Stimulated activated CD8-positive, alpha-beta memory T cell treated with anti-CD3 and anti-CD28 coated beads, Interleukin-2, amount 100 ng/mL, for 48 hours (primary cell): ENCODE measurements around the gene NLRP12.
"Not testable (repeated sequence)": the region's sequence is repeated elsewhere in the genome, so short reads cannot be mapped to it uniquely, and the experiment has no call there.

ENCODE experiments used
- DNase-seq, 2 donors: peaks; one replicate each; pipeline ENCODE4 v3.0.0-alpha.2; 2020; ENCODE audit warnings: low read depth in 2 of 2

NLRP12 gene, protein sequence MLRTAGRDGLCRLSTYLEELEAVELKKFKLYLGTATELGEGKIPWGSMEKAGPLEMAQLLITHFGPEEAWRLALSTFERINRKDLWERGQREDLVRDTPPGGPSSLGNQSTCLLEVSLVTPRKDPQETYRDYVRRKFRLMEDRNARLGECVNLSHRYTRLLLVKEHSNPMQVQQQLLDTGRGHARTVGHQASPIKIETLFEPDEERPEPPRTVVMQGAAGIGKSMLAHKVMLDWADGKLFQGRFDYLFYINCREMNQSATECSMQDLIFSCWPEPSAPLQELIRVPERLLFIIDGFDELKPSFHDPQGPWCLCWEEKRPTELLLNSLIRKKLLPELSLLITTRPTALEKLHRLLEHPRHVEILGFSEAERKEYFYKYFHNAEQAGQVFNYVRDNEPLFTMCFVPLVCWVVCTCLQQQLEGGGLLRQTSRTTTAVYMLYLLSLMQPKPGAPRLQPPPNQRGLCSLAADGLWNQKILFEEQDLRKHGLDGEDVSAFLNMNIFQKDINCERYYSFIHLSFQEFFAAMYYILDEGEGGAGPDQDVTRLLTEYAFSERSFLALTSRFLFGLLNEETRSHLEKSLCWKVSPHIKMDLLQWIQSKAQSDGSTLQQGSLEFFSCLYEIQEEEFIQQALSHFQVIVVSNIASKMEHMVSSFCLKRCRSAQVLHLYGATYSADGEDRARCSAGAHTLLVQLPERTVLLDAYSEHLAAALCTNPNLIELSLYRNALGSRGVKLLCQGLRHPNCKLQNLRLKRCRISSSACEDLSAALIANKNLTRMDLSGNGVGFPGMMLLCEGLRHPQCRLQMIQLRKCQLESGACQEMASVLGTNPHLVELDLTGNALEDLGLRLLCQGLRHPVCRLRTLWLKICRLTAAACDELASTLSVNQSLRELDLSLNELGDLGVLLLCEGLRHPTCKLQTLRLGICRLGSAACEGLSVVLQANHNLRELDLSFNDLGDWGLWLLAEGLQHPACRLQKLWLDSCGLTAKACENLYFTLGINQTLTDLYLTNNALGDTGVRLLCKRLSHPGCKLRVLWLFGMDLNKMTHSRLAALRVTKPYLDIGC

DNA sequence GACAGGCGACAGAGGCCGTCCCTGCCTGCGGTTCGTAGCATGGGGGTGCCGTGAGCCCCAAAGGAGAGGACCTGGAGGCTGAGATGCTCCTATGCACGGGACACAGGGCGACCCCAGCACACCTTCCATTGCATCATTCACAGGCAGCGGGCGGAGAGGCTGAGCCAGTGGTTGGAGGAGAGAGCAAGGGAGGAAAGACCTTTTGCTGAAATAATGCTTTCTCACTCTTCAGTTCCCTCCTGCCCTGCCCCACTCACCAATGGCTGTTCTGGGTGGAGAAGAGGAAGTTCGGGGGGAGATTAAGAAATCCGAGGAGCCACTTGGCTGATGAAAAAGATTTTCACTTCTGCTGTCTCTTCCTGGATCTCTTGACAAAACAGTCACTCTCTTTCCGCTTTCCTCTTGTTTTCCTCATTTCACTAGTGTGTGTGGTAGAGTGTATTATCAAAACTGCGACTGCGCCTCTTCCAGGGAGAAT lies at the start of gene NLRP12:
Gene NLRP12, minus strand, starts transcription at position 181 of the 478 bp plus-strand sequence. Its CDS starts 140 bp downstream, at position 41.
- DNase-seq: no peak

DNA sequence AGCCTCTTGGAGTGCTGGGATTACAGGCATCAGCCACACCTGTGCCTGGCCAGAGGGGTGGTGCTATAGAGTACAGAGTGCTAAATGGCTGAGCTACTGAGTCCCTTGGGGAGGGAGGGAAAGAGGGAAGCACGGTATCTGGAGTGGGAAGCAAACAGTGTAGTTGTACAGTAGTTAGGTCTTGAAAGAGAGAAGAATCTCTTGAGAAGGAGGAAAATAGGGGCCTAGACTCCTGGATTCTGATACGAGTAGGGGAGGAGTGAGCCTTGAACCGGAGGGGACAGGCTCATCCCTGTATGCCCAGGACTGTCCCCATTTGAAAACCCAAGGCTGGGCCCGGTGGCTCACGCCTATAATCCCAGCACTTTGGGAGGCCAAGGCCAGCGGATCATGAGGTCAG lies 48.6 kb upstream of the NLRP12 start:
- DNase-seq: no peak

DNA sequence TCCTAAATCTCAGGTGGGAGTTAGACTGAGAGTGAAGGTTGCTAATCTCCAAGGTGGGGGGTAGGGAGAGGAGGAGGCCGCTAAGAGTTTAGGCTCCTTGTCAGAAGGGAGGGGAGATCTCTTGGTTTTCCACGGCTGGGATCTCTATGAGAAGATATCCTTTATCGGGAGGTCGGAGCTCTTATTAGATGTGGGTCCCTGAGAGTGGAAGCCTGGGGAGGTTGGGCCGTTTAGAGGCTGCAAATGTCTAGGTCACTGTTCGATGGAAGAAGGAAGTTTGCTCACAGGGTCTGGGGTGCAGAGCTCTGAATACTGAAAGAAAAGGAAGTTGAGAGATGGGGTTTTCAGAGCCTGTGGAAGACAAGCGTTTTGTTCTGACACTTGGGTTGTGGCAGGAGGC lies 47.3 kb upstream of the NLRP12 start:
- no peak for DNase-seq

DNA sequence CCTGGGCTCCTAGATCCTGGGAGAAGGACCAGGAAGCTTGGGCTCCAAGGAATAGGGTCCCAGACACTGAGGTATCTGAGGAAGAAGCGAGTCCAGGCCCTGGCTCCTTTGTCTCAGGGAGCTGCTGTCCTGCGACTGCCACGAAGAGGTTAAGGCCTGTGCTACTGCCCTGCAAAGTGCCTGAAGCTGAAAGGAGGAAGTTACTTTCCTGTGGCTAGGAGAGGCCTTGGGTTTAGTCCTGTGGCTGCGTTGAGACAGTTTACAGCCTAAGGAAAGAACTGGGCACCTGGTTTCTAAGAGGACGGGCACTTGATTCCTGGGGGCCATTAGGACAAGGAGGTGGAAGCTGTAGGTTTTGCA lies 46.4 kb upstream of the NLRP12 start:
- no peak for DNase-seq

DNA sequence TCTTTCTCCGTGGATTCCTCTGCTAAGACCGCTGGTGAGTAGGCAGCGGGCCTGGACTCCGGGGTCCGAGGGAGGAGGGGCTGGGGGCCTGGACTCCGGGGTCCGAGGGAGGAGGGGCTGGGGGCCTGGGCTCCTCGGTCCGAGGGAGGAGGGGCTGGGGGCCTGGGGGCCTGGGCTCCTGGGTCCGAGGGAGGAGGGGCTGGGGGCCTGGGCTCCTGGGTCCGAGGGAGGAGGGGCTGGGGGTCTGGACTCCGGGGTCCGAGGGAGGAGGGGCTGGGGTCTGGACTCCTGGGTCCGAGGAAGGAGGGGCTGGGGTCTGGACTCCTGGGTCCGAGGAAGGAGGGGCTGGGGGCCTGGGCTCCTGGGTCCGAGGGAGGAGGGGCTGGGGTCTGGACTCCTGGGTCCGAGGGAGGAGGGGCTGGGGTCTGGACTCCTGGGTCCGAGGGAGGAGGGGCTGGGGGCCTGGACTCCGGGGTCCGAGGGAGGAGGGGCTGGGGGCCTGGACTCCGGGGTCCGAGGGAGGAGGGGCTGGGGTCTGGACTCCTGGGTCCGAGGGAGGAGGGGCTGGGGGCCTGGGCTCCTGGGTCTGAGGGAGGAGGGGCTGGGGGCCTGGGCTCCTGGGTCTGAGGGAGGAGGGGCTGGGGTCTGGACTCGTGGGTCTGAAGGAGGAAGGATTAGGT lies 45.8 kb upstream of the NLRP12 start:
- DNase-seq: not testable (repeated sequence)

DNA sequence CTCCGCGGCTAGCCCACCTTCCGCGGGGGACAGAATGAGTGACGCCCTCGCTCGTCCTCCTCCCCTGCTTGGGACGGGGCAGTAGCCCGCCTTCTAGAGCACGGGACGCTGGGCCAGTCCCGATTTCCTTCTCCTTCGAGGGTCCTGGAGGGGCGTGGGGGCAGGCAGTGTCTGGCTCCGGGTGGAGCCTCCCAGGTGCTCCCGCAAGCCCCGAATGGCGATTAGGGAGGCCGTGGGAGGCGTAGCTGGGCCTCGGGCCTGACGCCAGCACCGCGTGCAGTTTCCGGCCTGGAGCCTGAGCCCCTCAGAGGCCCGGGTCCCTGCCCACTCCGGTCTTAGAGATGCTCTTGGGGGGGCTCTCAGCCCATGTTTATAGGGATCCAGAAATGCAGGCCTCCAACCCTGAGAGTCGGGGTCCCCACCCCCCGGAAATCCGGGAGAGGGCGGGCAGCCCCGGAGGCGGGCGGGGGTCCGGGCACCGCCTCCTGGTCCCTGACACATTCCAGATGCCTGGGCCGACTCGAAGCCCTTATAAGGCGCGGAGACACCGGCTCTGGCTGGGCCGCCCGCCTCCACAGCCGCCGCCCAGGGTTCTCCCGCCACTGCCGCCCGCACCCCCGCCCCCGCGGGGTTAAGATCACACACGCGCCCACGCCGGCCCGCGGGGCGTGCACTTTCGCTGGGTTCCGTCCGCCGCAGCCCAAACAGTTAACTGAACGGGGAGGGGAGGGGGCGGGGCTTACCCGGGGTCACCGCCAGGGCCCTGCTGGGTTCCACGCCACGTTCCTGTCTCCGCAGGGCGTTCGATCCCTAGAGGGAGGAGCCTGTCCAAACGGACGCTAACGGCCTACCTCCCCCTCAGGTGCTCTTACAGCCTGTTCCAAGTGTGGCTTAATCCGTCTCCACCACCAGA lies 45.0 kb upstream of the NLRP12 start:
- peak; percentile 81 to 83 for DNase-seq

DNA sequence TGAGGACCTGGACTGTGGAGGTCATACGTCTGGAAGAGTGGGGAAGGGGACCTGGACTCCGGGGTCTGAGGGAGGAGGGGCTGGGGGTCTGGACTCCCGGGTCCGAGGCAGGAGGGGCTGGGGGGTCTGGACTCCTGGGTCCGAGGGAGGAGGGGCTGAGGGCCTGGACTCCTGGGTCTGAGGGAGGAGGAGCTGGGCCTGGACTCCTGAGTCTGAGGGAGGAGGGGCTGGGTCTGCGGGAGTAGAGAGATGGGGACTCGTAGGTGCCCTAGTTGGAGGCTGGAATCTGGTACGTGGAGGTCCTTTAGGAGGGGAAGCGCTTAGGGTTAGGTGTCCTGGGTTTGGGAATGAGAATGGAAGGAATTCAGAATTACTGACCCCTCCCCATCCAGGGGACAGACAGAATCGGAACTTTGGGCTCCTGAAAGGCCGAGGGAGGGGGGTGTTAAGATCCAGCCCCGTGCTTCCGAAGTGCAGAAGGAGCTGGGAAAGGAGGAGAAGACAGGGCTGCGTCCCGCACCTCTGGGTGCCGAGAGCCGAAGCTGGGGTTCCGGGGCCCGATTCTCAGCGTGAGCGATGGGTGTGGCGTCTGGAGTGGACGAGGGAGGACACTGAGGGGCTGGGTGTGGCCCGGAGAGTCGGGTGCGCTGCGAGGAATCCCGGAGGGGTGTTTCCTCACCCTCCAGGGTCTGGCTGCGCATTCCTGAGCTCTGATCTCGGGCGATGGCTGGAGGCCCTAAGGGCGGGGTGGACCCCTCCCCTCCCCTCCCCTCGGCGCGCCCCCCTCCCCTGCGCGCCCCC lies 44.2 kb upstream of the NLRP12 start:
- DNase-seq: no peak

DNA sequence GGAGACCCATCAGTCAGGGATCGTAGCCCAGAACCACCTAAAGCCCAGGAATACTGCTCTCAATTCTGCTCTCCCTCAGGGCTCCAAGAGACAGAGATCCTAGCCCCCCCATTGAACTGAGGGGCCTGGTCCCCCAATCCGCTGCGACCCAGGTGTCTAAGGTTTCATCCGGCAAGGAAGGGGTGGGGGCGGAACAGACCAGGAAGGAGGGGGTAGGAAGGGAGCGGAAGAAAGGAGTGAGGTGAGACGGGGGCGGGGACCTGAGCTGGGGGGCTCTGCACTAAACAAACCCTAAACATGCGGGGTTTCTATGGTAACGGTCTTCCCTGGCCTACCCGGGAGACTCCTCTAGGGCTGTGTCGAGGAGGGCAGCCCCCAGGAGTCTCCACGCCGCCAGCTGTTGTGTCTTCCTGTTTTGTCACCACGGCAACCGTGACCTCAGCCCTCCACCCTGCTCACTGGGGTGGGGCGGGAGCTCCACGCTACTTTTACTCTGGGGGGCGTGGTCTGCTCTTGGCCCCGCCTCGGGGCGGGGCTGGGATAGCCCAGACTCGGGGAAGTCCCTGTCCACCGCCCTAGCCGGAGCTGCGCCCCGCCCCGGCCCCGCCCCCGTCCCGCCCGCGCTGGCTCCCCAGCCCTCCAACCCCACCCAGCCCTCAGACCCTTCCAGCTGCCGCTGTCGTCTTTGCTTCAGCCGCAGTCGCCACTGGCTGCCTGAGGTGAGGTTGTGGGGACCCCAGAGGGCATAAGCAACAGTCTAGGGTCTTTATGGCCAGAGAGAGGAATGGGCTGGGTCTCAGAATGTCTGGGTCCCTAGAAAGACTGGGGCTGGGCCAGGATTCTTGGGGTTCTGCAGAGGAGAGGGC lies 43.3 kb upstream of the NLRP12 start, which contains the start of gene MYADM:
Gene MYADM, plus strand, starts transcription at position 659 of the 866 bp plus-strand sequence. CDS start 5,647 bp downstream, outside the sequence.
- peak; percentile 98 to 99 for DNase-seq

DNA sequence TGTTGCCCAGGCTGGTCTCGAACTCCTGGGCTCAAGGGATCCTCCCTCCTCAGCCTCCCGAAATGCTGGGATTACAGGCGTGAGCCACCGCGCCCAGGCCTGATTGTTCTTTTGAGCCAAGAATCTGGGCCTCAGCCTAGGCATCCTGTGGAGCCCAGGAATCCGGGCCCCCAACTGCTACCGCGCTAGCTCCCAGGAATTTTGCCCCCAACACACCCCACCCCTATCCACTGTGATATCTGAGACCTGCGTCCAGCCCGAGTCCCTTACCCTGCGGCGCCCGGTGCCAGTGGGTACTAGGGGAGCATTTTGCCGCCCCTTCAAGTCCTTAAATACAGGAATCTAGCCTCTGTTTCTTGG lies 42.7 kb upstream of the NLRP12 start:
- no peak for DNase-seq

DNA sequence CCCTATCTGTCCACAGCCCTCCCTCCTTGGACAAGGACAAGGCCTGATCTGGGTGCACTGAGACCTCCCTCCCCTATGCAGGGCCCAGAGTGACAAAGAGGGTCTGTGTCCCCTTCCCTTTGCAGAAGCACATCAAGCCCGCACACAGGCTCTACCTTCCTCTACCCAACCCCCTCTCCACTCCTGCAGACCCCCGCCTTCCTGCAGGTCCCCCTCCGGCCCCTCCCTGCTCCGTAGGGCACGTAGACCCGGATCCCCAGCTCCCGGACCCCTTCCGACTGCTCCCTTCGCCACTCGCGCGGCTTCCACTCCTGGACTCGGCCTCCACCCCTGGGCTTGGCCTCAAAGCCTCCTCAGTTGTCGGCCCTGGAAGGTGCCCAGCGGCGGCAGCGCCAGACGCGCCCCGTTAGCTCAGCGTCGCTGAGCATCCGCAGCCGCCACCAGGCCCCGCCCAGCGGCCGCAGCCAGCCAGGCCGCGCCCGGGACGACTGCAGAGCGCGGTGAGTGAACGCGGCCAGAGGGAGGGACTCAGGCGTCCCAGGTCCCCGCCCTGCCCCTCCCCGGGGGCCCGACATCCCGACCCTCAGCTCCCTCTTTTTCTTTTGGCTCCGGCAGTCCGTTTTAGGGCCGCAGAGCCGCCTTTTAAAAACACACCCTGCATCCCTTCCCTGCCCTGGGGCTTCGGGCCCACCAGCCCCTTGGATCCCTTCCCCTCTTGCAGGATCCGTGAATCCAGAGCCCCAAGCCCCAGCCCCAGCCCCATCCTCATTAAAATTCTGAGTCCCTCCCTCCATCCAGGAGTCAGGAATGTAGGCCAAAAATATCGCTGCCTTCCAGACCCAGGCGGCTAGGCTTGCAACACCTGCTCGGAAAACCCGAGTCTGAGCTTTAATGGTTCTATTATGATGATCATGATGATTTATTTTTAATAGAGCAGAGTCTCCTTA lies 42.1 kb upstream of the NLRP12 start:
- DNase-seq: peak; percentile 49 to 59

DNA sequence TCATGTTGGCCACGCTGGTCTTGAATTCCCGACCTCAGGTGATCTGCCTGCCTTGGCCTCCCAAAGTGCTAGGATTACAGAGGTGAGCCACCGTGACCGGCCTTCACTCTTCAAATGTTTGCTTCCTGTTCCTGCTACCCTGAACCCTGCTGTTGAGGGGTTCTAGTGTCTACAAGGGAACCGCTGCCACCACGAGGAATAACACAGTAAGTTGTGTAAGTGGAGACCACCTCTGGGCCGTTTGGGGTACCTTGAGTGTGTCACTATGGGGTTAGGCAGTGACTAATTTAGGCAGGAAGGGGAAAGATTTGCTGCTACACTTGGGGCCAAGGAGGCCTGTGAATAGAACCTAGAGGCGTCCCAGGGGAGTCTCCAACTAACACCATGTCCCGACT lies 41.4 kb upstream of the NLRP12 start:
- DNase-seq: no peak

DNA sequence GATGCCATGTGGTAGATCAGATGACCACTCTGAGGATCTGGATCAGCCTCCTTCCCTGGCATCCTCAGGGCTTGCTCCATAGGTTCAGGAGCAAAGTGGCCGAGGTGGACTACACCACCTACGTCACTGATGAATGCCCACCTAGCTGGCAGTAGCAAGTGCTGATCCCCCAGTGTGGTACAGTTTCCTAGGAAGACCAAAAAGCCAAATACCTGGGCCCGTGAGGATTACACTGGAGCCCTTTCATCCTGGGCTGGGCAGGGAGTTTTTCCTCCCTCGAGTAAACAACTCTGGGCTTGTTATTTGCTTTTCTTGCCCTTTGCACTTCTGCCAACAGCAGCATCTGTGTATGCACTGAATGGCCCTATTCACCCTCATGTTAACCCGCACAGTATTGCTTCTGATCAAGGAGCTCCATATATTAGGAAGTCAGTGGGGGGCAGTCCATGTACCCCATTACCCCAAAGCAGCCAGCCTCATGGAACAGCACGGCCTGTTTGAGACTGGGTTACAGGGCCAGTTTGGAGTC lies 40.3 kb upstream of the NLRP12 start:
- no peak for DNase-seq

DNA sequence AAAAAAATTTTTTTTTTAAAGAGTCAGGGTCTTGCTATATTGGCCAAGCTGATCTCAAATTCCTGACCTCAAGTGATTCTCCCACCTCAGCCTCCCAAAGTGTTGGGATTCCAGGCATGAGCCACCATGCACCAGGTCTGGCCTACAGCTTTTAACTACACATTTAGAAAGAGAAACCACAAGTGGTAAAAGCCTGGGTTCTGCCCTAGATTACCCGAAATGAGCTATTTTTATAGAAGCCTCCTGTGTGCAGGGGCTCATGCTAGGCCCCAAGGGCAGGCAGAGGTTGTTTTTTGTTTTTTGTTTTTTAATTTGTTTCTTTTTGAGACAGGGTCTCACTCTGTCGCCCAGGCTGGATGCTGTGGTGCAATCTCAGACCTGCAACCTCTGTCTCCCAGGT lies 29.6 kb upstream of the NLRP12 start:
- DNase-seq: no peak

DNA sequence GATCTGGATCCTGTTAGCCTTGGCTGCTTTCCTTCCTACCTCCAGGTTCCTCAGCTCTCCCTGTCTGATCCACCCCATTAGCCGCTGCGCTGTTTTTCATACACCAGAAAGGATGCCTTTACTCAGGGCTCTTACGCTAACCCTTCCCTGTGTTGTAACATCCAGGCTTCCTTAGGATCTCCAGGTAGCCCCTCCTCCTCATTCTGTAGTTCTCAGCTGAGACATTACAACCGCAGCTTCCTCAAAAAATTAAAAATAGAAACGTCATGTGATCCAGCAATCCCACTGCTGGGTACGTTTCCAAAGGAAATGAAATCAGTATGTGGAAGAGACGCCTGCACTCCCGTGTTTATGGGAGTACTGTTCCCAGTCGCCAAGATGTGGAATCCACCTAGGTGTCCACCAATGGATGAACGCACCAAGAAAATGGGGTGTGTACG lies 25.1 kb upstream of the NLRP12 start:
- no peak for DNase-seq

DNA sequence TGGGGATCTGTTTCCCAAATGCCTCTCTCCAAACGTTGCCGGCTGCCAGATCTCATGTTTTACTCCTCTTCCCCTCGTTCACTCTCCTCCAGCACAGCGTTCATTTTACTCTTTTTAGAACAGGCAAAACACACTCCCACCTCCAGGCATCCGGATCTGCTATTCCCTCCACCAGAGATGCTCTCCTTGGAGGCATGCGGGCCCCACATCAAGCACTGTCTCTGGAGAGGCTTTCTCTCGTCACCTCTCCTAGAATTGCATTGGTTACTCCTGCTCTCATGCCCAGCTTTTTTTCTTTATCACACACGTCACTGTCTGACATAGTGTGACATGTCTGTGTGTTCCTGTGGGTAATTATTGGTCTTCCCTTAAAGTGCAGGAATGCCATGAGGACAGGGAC lies 23.4 kb upstream of the NLRP12 start:
- no peak for DNase-seq

DNA sequence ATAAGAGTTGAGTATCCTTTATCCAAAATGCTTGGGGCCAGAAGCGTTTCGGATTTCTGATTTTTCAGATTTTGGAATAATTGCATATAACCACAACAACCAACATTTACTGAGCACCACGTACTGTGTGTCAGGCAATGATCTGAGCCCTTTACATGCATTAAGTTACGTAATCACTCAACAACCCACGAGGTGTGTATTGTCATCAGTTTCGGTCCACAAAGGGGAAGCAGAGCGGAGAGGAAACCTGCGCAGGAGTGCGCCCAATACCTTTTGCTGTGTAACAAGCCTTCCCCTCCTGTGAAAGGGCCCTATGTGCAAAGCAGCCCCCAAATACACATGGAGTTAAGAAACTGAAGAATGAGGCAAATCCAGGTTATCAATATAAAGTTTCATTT lies 20.7 kb upstream of the NLRP12 start:
- no peak for DNase-seq

DNA sequence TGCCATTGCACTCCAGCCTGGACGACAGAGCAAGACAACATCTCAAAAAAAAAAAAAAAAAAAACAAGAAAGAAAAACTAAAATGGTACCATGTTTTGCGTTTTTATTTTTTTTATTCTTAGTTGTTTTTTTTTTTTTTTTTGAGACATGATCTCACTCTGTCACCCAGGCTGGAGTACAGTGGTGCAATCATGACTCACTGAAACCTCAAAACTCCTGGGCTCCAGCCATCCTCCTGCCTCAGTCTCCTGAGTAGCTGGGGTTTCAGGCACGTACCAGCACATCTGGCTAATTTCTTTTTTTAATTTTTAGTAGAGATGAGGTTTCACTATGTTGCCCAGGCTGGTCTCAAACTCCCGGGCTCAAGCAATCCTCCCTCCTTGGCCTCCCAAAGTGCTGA lies 16.8 kb upstream of the NLRP12 start:
- DNase-seq: not testable (repeated sequence)
